Effector CD4-positive, alpha-beta T cell (primary cell): ENCODE data around the gene FLOT1.

Experiments used
- DNase-seq: peaks from one replicate; pipeline ENCODE4 v3.0.0-alpha.2; 2020

Gene FLOT1

DNA sequence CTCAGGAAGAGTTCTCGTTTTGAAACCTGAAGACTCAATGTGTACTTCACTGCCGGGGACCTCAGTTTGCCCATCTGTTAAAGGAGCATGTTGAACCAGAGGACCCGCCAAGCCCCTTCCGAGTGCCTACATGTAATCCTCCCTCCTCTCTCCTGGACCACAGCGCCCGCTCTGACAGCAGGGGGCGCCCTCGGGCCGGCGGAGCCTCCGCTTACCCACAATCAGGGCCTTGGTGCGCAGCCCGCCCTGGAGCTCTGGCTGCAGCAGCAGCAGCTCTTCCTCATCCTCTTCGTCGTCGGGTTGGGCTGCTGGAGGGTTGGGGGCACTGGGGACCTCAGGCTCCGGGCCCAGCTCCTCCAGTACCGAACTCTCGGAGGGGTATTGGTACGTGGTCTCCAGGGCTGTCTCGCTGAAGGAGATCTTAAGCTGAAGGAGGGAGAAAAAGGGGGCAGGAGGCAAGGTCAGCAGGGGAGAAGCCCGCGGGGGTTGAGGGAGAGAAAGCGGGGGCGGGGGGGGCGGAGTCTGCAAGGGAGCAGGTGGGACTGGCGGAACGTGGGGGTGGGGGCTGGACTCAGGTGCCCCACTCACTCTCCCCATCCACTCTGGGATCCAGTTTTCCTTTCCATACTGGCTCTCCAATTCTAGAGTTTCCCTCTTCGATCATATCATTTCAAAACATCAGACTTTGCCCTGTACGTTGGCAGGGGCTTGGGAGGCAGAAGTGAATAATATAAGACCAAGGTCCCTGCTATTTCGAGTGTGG lies 63.3 kb downstream of the FLOT1 start:
- DNase-seq, result peak; percentile 92
